ENCODE data around the gene RNF19B.

- TF ChIP-seq, protein P1, sequence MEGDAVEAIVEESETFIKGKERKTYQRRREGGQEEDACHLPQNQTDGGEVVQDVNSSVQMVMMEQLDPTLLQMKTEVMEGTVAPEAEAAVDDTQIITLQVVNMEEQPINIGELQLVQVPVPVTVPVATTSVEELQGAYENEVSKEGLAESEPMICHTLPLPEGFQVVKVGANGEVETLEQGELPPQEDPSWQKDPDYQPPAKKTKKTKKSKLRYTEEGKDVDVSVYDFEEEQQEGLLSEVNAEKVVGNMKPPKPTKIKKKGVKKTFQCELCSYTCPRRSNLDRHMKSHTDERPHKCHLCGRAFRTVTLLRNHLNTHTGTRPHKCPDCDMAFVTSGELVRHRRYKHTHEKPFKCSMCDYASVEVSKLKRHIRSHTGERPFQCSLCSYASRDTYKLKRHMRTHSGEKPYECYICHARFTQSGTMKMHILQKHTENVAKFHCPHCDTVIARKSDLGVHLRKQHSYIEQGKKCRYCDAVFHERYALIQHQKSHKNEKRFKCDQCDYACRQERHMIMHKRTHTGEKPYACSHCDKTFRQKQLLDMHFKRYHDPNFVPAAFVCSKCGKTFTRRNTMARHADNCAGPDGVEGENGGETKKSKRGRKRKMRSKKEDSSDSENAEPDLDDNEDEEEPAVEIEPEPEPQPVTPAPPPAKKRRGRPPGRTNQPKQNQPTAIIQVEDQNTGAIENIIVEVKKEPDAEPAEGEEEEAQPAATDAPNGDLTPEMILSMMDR (IDR thresholded peaks at IDR 0.05; ENCODE audit: low read depth, low read length): no peak
- TF ChIP-seq EZH2phosphoT487 (IDR thresholded peaks at IDR 0.05; ENCODE audit: low read depth): no peak
These were observed 73.0 kb downstream of the RNF19B start for GRCh38 chr1:32891630-32892029.

All from OCI-LY3 (cell line).